ENCODE measurements around the gene MAML3. TPM values are rescaled to one million over a fixed set of nuclear protein-coding genes. Genes with fewer than 3 reads are reported as not detected.

The MAML3 gene
- total and polyA plus RNA-seq, 2 of the 13 experiments (the other 11 are each of a cell fraction or from before 2014, with no cell fraction given) = 0.05 to 0.13 TPM

DNA sequence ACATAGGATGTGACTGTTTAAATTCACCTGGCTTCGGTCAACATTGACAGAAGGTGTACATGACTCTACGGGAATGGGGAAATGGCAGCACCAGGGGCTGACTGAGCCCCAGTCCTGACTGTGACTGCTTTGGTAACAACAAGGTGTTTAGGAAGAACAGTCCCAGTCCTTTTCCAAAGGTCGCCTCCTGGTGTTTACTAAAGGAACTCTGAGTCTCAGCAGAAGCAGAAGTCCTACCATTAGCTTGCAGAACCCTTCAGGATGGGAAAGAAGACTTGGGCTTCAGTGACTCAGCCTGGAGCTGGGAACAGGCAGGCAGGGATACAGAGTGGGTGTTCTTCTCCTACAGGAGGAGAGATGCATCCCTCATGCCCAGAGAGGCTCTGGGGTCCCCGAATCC is 385.1 kb downstream of the MAML3 start:
- no peaks in the 10 kb centered on the region for H3K9me3 ChIP-seq (ENCODE audit: low read length)
- no peak overlapping the region for H3K4me3 ChIP-seq (replicated peaks in 1 of 3; ENCODE audit: insufficient read depth in 1 of 3, low read depth in 2 of 3, low read length in 3 of 3)
- peaks cover 0 to 4% of the 10 kb centered on the region in 2 experiments; a peak in 2 of 5 replicates for H3K27me3 ChIP-seq (ENCODE audit: control insufficient read depth in 1 of 2, insufficient read depth in 2 of 2, low read length in 2 of 2)
- peaks cover 21% of the 10 kb centered on the region for H3K4me1 ChIP-seq (ENCODE audit: insufficient read depth, low read length)
- H3K9ac ChIP-seq (ENCODE audit: insufficient read depth, low read depth, low read length) = no peak overlapping the region
- no peaks in the 10 kb centered on the region for H4K20me1 ChIP-seq (ENCODE audit: insufficient read depth, low read length)
- ATAC-seq (peak; percentile 85), DNase-seq (ENCODE audit: low spot score) (peak; percentile 36), FAIRE-seq (no peak)
- ChIA-PET POLR2A (no interaction called here), CTCF (ENCODE audit: low intra/inter-chr PET ratio, low total read pairs) (interaction anchor here (1.8 kb wide), 1 partner anchor 113 kb away, joined by 21 read pairs; no protein-coding TSS in a partner anchor)
- no peaks in the 10 kb centered on the region for H3K79me2 ChIP-seq (ENCODE audit: insufficient read depth, low read length)
- in situ Hi-C loops (cut with HindIII; ENCODE audit: extremely low pct_ligation_motif_present, low pct_unique_long_range_greater_than_20kb) = no loop called here
- intact Hi-C loops (cut with micrococcal nuclease; ENCODE audit: unreplicated experiment) = loop anchor here (1.0 kb wide), 1 partner anchor 114 kb away; no protein-coding TSS in a partner anchor
- H3K4me2 ChIP-seq (ENCODE audit: low read depth, low read length) = no peak overlapping the region
- WGBS (ENCODE audit: low lambda C conversion rate) = 11% methylated on average over 4 of the region's 4 CpGs
- no peak overlapping the region for H2AFZ ChIP-seq (ENCODE audit: low read length)
- BruUV-seq (replicated peaks) = no TSS peak
- H3K36me3 ChIP-seq (replicated peaks in 1 of 2; ENCODE audit: control insufficient read depth in 1 of 2, insufficient read depth in 2 of 2, low read length in 2 of 2) = no peaks in the 10 kb centered on the region
- no peak overlapping the region for H3K27ac ChIP-seq (ENCODE audit: extremely low read length, insufficient read depth, low read length)
- TF ChIP-seq CBX2 (IDR thresholded peaks at IDR 0.05; ENCODE audit: low read depth, low read length) = no peak
- TF ChIP-seq CBX2 (CRISPR knock-in tag; IDR thresholded peaks at IDR 0.05; ENCODE audit: low read depth) = no peak
- no peak for TF ChIP-seq KAT7 (CRISPR knock-in tag; IDR thresholded peaks at IDR 0.05; ENCODE audit: borderline replicate concordance)
- TF ChIP-seq RARG (CRISPR knock-in tag; IDR thresholded peaks at IDR 0.05; ENCODE audit: low read depth) = no peak
- TF ChIP-seq, protein P1, sequence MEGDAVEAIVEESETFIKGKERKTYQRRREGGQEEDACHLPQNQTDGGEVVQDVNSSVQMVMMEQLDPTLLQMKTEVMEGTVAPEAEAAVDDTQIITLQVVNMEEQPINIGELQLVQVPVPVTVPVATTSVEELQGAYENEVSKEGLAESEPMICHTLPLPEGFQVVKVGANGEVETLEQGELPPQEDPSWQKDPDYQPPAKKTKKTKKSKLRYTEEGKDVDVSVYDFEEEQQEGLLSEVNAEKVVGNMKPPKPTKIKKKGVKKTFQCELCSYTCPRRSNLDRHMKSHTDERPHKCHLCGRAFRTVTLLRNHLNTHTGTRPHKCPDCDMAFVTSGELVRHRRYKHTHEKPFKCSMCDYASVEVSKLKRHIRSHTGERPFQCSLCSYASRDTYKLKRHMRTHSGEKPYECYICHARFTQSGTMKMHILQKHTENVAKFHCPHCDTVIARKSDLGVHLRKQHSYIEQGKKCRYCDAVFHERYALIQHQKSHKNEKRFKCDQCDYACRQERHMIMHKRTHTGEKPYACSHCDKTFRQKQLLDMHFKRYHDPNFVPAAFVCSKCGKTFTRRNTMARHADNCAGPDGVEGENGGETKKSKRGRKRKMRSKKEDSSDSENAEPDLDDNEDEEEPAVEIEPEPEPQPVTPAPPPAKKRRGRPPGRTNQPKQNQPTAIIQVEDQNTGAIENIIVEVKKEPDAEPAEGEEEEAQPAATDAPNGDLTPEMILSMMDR (CRISPR knock-in tag; IDR thresholded peaks at IDR 0.05) = peak; percentile 67
- TF ChIP-seq SMC3 (IDR thresholded peaks at IDR 0.05; ENCODE audit: low read length) = peak; percentile 63
- TF ChIP-seq STAG1 (CRISPR knock-in tag; IDR thresholded peaks at IDR 0.05) = peak; percentile 64

DNA sequence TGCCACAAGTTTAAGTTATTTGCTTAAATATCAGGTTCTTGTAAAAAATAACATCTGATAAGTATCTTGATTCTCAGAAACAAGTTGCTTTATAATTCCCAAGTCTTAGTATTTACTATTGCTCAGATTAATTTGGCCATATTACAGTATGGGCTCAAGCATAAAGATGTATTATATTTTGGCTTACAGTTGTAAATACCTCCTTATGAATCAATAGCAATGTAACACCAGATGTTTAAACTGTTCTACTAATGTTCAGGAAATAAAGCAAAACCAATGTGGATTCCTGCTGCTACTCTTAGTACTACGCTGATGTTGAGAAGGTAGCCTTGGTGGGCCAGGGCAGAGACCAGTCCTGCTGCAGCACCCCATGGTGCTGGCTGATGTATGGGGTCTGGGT is 385.6 kb downstream of the MAML3 start:
- Histone ChIP-seq H3K36me3 (replicated peaks in 1 of 2; ENCODE audit: control insufficient read depth in 1 of 2, insufficient read depth in 2 of 2, low read length in 2 of 2) (no peaks in the 10 kb centered on the region), H3K27me3 (ENCODE audit: control insufficient read depth in 1 of 2, insufficient read depth in 2 of 2, low read length in 2 of 2) (peaks cover 0 to 4% of the 10 kb centered on the region in 2 experiments; a peak in 2 of 5 replicates), H3K4me2 (ENCODE audit: low read depth, low read length) (no peak overlapping the region), H3K9me3 (ENCODE audit: low read length) (no peaks in the 10 kb centered on the region), H3K79me2 (ENCODE audit: insufficient read depth, low read length) (no peaks in the 10 kb centered on the region), H3K4me1 (ENCODE audit: insufficient read depth, low read length) (peaks cover 25% of the 10 kb centered on the region), H3K9ac (ENCODE audit: insufficient read depth, low read depth, low read length) (no peak overlapping the region), H2AFZ (ENCODE audit: low read length) (no peak overlapping the region), H3K4me3 (replicated peaks in 1 of 3; ENCODE audit: insufficient read depth in 1 of 3, low read depth in 2 of 3, low read length in 3 of 3) (no peak overlapping the region), H4K20me1 (ENCODE audit: insufficient read depth, low read length) (no peaks in the 10 kb centered on the region), H3K27ac (ENCODE audit: extremely low read length, insufficient read depth, low read length) (no peak overlapping the region)
- 71% methylated on average over 1 of the region's 1 CpG for WGBS (ENCODE audit: low lambda C conversion rate)
- FAIRE-seq = no peak
- TF ChIP-seq, protein P2, sequence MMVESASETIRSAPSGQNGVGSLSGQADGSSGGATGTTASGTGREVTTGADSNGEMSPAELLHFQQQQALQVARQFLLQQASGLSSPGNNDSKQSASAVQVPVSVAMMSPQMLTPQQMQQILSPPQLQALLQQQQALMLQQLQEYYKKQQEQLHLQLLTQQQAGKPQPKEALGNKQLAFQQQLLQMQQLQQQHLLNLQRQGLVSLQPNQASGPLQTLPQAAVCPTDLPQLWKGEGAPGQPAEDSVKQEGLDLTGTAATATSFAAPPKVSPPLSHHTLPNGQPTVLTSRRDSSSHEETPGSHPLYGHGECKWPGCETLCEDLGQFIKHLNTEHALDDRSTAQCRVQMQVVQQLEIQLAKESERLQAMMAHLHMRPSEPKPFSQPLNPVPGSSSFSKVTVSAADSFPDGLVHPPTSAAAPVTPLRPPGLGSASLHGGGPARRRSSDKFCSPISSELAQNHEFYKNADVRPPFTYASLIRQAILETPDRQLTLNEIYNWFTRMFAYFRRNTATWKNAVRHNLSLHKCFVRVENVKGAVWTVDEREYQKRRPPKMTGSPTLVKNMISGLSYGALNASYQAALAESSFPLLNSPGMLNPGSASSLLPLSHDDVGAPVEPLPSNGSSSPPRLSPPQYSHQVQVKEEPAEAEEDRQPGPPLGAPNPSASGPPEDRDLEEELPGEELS (CRISPR knock-in tag; IDR thresholded peaks at IDR 0.05) = no peak
- TF ChIP-seq SP5 (CRISPR knock-in tag; IDR thresholded peaks at IDR 0.05; ENCODE audit: borderline replicate concordance, low read depth) (no peak), CENPX (CRISPR knock-in tag; IDR thresholded peaks at IDR 0.05) (no peak), NR2C2 (CRISPR knock-in tag; IDR thresholded peaks at IDR 0.05; ENCODE audit: borderline replicate concordance) (no peak), FLYWCH1 (CRISPR knock-in tag; IDR thresholded peaks at IDR 0.05) (no peak)
- TF ChIP-seq, protein P3, sequence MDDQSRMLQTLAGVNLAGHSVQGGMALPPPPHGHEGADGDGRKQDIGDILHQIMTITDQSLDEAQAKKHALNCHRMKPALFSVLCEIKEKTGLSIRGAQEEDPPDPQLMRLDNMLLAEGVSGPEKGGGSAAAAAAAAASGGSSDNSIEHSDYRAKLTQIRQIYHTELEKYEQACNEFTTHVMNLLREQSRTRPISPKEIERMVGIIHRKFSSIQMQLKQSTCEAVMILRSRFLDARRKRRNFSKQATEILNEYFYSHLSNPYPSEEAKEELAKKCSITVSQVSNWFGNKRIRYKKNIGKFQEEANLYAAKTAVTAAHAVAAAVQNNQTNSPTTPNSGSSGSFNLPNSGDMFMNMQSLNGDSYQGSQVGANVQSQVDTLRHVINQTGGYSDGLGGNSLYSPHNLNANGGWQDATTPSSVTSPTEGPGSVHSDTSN (CRISPR knock-in tag; IDR thresholded peaks at IDR 0.05; ENCODE audit: borderline replicate concordance) = no peak
- TF ChIP-seq, protein P4, sequence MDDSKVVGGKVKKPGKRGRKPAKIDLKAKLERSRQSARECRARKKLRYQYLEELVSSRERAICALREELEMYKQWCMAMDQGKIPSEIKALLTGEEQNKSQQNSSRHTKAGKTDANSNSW (CRISPR knock-in tag; IDR thresholded peaks at IDR 0.05; ENCODE audit: borderline replicate concordance) = no peak
- in situ Hi-C loops (cut with HindIII; ENCODE audit: extremely low pct_ligation_motif_present, low pct_unique_long_range_greater_than_20kb) (no loop called here), intact Hi-C loops (cut with micrococcal nuclease; ENCODE audit: unreplicated experiment) (no loop called here)
- no peak for ATAC-seq
- no TSS peak for BruUV-seq (replicated peaks)
- DNase-seq (ENCODE audit: low spot score) = no peak
- ChIA-PET CTCF (ENCODE audit: low intra/inter-chr PET ratio, low total read pairs) (interaction anchor here (1.8 kb wide), 1 partner anchor 112 kb away, joined by 21 read pairs; no protein-coding TSS in a partner anchor), POLR2A (no interaction called here)

Data from HepG2 (cell line).